Thyroid gland (tissue), 4 donors: ENCODE measurements around the gene MT1E. TPM values are rescaled to one million over a fixed set of nuclear protein-coding genes. Genes with fewer than 3 reads are reported as not detected.

Source experiments
- DNase-seq, 2 donors: peaks; one replicate each; pipeline ENCODE4 v3.0.0-alpha.2; 2019
- H3K27ac ChIP-seq, 3 donors: fragments of 200-600 bp; sonication (generic); 1 replicate in 2 of 3; 2 replicates in 1 of 3; pipeline ENCODE4 v1.5.1; 2016 to 2019; ENCODE audit warnings: mild to moderate bottlenecking in 1 of 3, moderate library complexity in 1 of 3
- H3K27me3 ChIP-seq: fragments of 200-600 bp; sonication (generic); one replicate; pipeline ENCODE4 v1.5.1; 2019
- H3K36me3 ChIP-seq, 2 donors: fragments of 200-600 bp; sonication (generic); one replicate each; pipeline ENCODE4 v1.5.1; 2016 to 2019
- H3K4me1 ChIP-seq, 2 donors: fragments of 200-600 bp; sonication (generic); one replicate each; pipeline ENCODE4 v1.5.1; 2017 to 2019
- H3K4me3 ChIP-seq, 3 donors: fragments of 200-600 bp; sonication (generic); replicated peaks in 1 of 3; 1 replicate in 2 of 3; 2 replicates in 1 of 3; pipeline ENCODE4 v1.5.1; 2016; ENCODE audit warnings: mild to moderate bottlenecking in 1 of 3
- H3K9me3 ChIP-seq: fragments of 200-600 bp; sonication (generic); one replicate; pipeline ENCODE4 v1.5.1; 2017
- CTCF ChIP-seq, 6 experiments: fragments of 200-600 bp in 3 of 6; fragments of 450-650 bp in 3 of 6; sonication (generic) in 3 of 6; IDR thresholded peaks; one replicate each; pipeline ENCODE4 v1.5.1; 2016 to 2019; ENCODE audit warnings: antibody characterized with exemption in 6 of 6, mild to moderate bottlenecking in 2 of 6, inconsistent platforms in 1 of 6, moderate library complexity in 1 of 6
- POLR2A ChIP-seq, 2 donors: fragments of 450-650 bp; IDR thresholded peaks; one replicate each; pipeline ENCODE4 v1.6.1; 2017; ENCODE audit warnings: antibody characterized with exemption in 2 of 2, mild to moderate bottlenecking in 2 of 2, moderate library complexity in 1 of 2
- WGBS, 2 donors: methylation state at CpG; one replicate each; pipeline ENCODE4 v1.1.5; 2017; 5-methylcytosine and 5-hydroxymethylcytosine counted together
- intact Hi-C: fragments of 100-400 bp; cut with DNase I; formaldehyde crosslinking; loops from one replicate; pipeline ENCODE4 v1.15.1; 2023
- total RNA-seq, 4 donors: library from RNA; depleted of rRNA; stranded (reverse); fragments of >200 nt; gene quantifications; one replicate each; pipeline ENCODE4 v1.2.3, GENCODE V29; 2016

Gene MT1E
- total RNA-seq, 4 donors from 2014 or later: 111 to 1,129 (median 368) TPM

GRCh38 chr16:56623637-56624036, 1.9 kb upstream of the MT1E start:
- no peak overlapping the region for H3K27ac ChIP-seq
- TF ChIP-seq POLR2A (IDR thresholded peaks at IDR 0.05) (no peak), CTCF (IDR thresholded peaks at IDR 0.05) (no peak)
- intact Hi-C loops: no loop called here

GRCh38 chr16:56625943-56626654, 518 bp downstream of the MT1E start:
- intact Hi-C loops: no loop called here
- Histone ChIP-seq H3K9me3 (no peaks in the 10 kb centered on the region), H3K4me3 (peak overlapping the region; percentile 59 to 80 (median 70)), H3K27me3 (no peaks in the 10 kb centered on the region), H3K4me1 (peaks cover 0 to 7% of the 10 kb centered on the region in 2 donors), H3K27ac (peak overlapping the region; percentile 86 to 95 (median 93)), H3K36me3 (no peaks in the 10 kb centered on the region)
- peak; percentile 54 to 59 for DNase-seq
- 34 to 41% methylated on average over 12 to 16 of the region's 16 CpGs for WGBS, 2 donors
- TF ChIP-seq POLR2A (IDR thresholded peaks at IDR 0.05) (no peak), CTCF (IDR thresholded peaks at IDR 0.05) (no peak)

More at GRCh38 chr16:56623637-56624036, 1.9 kb upstream of the MT1E start:
- peaks cover 0 to 3% of the 10 kb centered on the region in 2 donors for H3K4me1 ChIP-seq
- no peak overlapping the region for H3K4me3 ChIP-seq
- H3K27me3 ChIP-seq: no peaks in the 10 kb centered on the region
- H3K9me3 ChIP-seq: no peaks in the 10 kb centered on the region
- WGBS, 2 donors: 99% methylated on average over 2 of the region's 2 CpGs
- no peak for DNase-seq
- no peaks in the 10 kb centered on the region for H3K36me3 ChIP-seq

GRCh38 chr16:56626685-56627084, 1.1 kb downstream of the MT1E start:
- intact Hi-C loops: no loop called here
- no peak for DNase-seq
- peak overlapping the region; percentile 86 to 95 (median 93) for H3K27ac ChIP-seq
- H3K4me3 ChIP-seq: peak overlapping the region in 2 of 3 donors; percentile 59 to 70
- H3K36me3 ChIP-seq: no peaks in the 10 kb centered on the region
- WGBS, 2 donors: 58 to 72% methylated on average over 7 of the region's 7 CpGs
- no peaks in the 10 kb centered on the region for H3K27me3 ChIP-seq
- no peaks in the 10 kb centered on the region for H3K9me3 ChIP-seq
- peaks cover 0 to 7% of the 10 kb centered on the region in 2 donors for H3K4me1 ChIP-seq
- TF ChIP-seq CTCF (IDR thresholded peaks at IDR 0.05) (no peak), POLR2A (IDR thresholded peaks at IDR 0.05) (no peak)

- intact Hi-C loops: no loop called here
- Histone ChIP-seq H3K9me3 (no peaks in the 10 kb centered on the region), H3K27me3 (no peaks in the 10 kb centered on the region), H3K4me3 (no peak overlapping the region), H3K36me3 (no peaks in the 10 kb centered on the region), H3K4me1 (peaks cover 0 to 10% of the 10 kb centered on the region in 2 donors), H3K27ac (peak overlapping the region; percentile 28 to 95 (median 58))
- TF ChIP-seq CTCF (IDR thresholded peaks at IDR 0.05) (no peak), POLR2A (IDR thresholded peaks at IDR 0.05) (no peak)
- 61 to 70% methylated on average over 9 of the region's 9 CpGs for WGBS, 2 donors
- DNase-seq: peak in 1 of 2 donors; percentile 30
Observed at GRCh38 chr16:56628486-56629350, 3.1 kb downstream of the MT1E start.
